LNCaP clone FGC (cell line): ENCODE results near the gene ABCG1.
"Not testable (repeated sequence)": the region's sequence is repeated elsewhere in the genome, so short reads cannot be mapped to it uniquely, and the experiment has no call there.

Experiments
- DNase-seq: peaks from one replicate; pipeline ENCODE4 v3.0.0-alpha.2; 2011; ENCODE audit warnings: low read depth
- H3K4me3 ChIP-seq: 2 replicates; pipeline ENCODE4 v1.5.1; 2011; ENCODE audit warnings: mild to moderate bottlenecking, low read depth, low read length, control low read depth
- CTCF ChIP-seq: IDR thresholded peaks from 2 replicates; pipeline ENCODE4 v1.5.1; 2012; ENCODE audit warnings: mild to moderate bottlenecking; ENCODE audit not compliant: control insufficient read depth, insufficient read depth; ENCODE audit errors: extremely low read depth

The ABCG1 gene

GRCh38 chr21:42291751-42292562 lies 73.0 kb downstream of the ABCG1 start:
- DNase-seq, result no peak
- no peak for TF ChIP-seq CTCF
- H3K4me3 ChIP-seq, result no peak overlapping the region

GRCh38 chr21:42292563-42293142 lies 73.7 kb downstream of the ABCG1 start:
- not testable (repeated sequence) for DNase-seq

GRCh38 chr21:42293649-42294272 lies 74.8 kb downstream of the ABCG1 start:
- no peak overlapping the region for H3K4me3 ChIP-seq
- no peak for DNase-seq
- TF ChIP-seq CTCF, result no peak

More at GRCh38 chr21:42292563-42293142, 73.7 kb downstream of the ABCG1 start:
- H3K4me3 ChIP-seq, result not testable (repeated sequence)

GRCh38 chr21:42294273-42294880 lies 75.4 kb downstream of the ABCG1 start:
- no peak for DNase-seq
- no peak overlapping the region for H3K4me3 ChIP-seq
- TF ChIP-seq CTCF, result no peak

GRCh38 chr21:42295845-42296244 lies 76.9 kb downstream of the ABCG1 start:
- no peak for DNase-seq
- TF ChIP-seq CTCF, result no peak
- no peak overlapping the region for H3K4me3 ChIP-seq

- H3K4me3 ChIP-seq, result no peak overlapping the region
- TF ChIP-seq CTCF, result no peak
- no peak for DNase-seq
Measured at GRCh38 chr21:42296501-42296900, 77.6 kb downstream of the ABCG1 start.

GRCh38 chr21:42297377-42297776 lies 78.4 kb downstream of the ABCG1 start:
- no peak for DNase-seq
- no peak overlapping the region for H3K4me3 ChIP-seq
- TF ChIP-seq CTCF, result no peak
